H1 (cell line): ENCODE data around the gene GTF2A1L. TPM values are rescaled to one million over a fixed set of nuclear protein-coding genes. Genes with fewer than 3 reads are reported as not detected.
A peak's percentile ranks its signal among the peaks of the same experiment; 100 is the strongest.

ENCODE experiments used
- CTCF ChIA-PET: fragments of 300-600 bp; sonication (Branson Sonifier 250); formaldehyde crosslinking; loops from one replicate; lab custom pipeline; 2021; ENCODE audit not compliant: partially characterized antibody; lab: Charles Lee
- POLR2A ChIA-PET: fragments of 300-600 bp; sonication (Branson Sonifier 250); formaldehyde crosslinking; loops from one replicate; lab custom pipeline; 2021; ENCODE audit warnings: inconsistent platforms; ENCODE audit not compliant: partially characterized antibody; lab: Charles Lee
- DNase-seq, 2 experiments: peaks; one replicate each; pipeline versions ENCODE4 v3.0.0 to v3.0.0-alpha.2; 2010 to 2022; ENCODE audit warnings: low spot score in 2 of 2, low read depth in 1 of 2, mixed read lengths in 1 of 2
- FAIRE-seq: peaks from 2 replicates; lab custom pipeline; 2011; peaks lifted over from hg19 to GRCh38; lab: Jason Lieb, UNC
- H2AFZ ChIP-seq: 2 replicates; pipeline ENCODE4 v1.8.1; 2012; ENCODE audit warnings: low read length, inconsistent platforms
- H2AK5ac ChIP-seq: 2 replicates; pipeline ENCODE4 v1.6.1; 2013; ENCODE audit warnings: low read depth, low read length
- H2BK120ac ChIP-seq: replicated peaks from 2 replicates; pipeline ENCODE3; 2013; ENCODE audit warnings: low read depth, low read length, inconsistent platforms
- H2BK12ac ChIP-seq: 2 replicates; pipeline ENCODE4 v1.6.1; 2013; ENCODE audit warnings: low read depth, low read length
- H2BK15ac ChIP-seq: 2 replicates; pipeline ENCODE4 v1.6.1; 2013; ENCODE audit warnings: low read length
- H2BK20ac ChIP-seq: 2 replicates; pipeline ENCODE4 v1.6.1; 2013; ENCODE audit warnings: low read length
- H2BK5ac ChIP-seq: 2 replicates; pipeline ENCODE4 v1.6.1; 2013; ENCODE audit warnings: low read depth, low read length
- H3K14ac ChIP-seq: 2 replicates; pipeline ENCODE4 v1.6.1; 2013; ENCODE audit warnings: inconsistent platforms; ENCODE audit not compliant: insufficient read length
- H3K18ac ChIP-seq: 2 replicates; pipeline ENCODE4 v1.6.1; 2013; ENCODE audit warnings: low read length; ENCODE audit errors: extremely low read depth
- H3K23ac ChIP-seq: 2 replicates; pipeline ENCODE4 v1.6.1; 2013; ENCODE audit warnings: inconsistent platforms; ENCODE audit not compliant: insufficient read length
- H3K23me2 ChIP-seq: 2 replicates; pipeline ENCODE4 v1.6.1; 2013; ENCODE audit warnings: low read depth, low read length
- H3K27ac ChIP-seq: 2 replicates; pipeline ENCODE4 v1.6.1; 2011; ENCODE audit warnings: low read depth, low read length, inconsistent platforms
- H3K27me3 ChIP-seq, 4 experiments: replicated peaks in 1 of 4; 1 replicate in 1 of 4; 2 replicates in 3 of 4; pipeline versions ENCODE4 v1.6.1 to v1.8.1; 2011 to 2013; ENCODE audit warnings: low read length in 3 of 4, mild to moderate bottlenecking in 3 of 4, inconsistent platforms in 2 of 4, mixed read lengths in 2 of 4, moderate library complexity in 1 of 4; ENCODE audit not compliant: control insufficient read depth in 3 of 4, insufficient read depth in 3 of 4; ENCODE audit errors: extremely low read depth in 1 of 4
- H3K36me3 ChIP-seq, 4 experiments: 2 replicates each; pipeline versions ENCODE4 v1.6.1 to v1.8.1; 2011 to 2013; ENCODE audit warnings: mild to moderate bottlenecking in 4 of 4, low read length in 3 of 4, moderate library complexity in 2 of 4, control low read depth in 1 of 4, inconsistent platforms in 1 of 4; ENCODE audit not compliant: insufficient read depth in 4 of 4, control insufficient read depth in 2 of 4
- H3K4ac ChIP-seq: replicated peaks from 2 replicates; pipeline ENCODE3; 2013; ENCODE audit warnings: low read length, low read depth, mixed read lengths, inconsistent platforms; ENCODE audit not compliant: insufficient read length
- H3K4me1 ChIP-seq, 4 experiments: replicated peaks in 1 of 4; 1 replicate in 1 of 4; 2 replicates in 3 of 4; pipeline versions ENCODE4 v1.6.1 to v1.8.1; 2011 to 2013; ENCODE audit warnings: low read length in 3 of 4, inconsistent platforms in 2 of 4, mixed read lengths in 1 of 4; ENCODE audit not compliant: insufficient read depth in 4 of 4, control insufficient read depth in 3 of 4
- H3K4me2 ChIP-seq, 2 experiments: 2 replicates each; pipeline versions ENCODE4 v1.6.1 to v1.8.1; 2011 to 2013; ENCODE audit warnings: low read depth in 2 of 2, low read length in 2 of 2, control low read depth in 1 of 2, inconsistent platforms in 1 of 2, mild to moderate bottlenecking in 1 of 2; ENCODE audit not compliant: insufficient read depth in 1 of 2
- H3K4me3 ChIP-seq, 4 experiments: fragments of 200-600, 300-600 bp in 1 of 4; sonication (generic), shearing (Covaris generic), sonication (Bioruptor Twin) in 1 of 4; 2 replicates each; pipeline versions ENCODE4 v1.5.1 to v1.8.1; 2011 to 2016; ENCODE audit warnings: low read length in 4 of 4, low read depth in 3 of 4, control low read depth in 2 of 4, inconsistent platforms in 2 of 4, mild to moderate bottlenecking in 2 of 4, mixed read lengths in 1 of 4, moderate library complexity in 1 of 4; ENCODE audit not compliant: insufficient read depth in 2 of 4; ENCODE audit errors: extremely low read depth in 1 of 4
- H3K56ac ChIP-seq: replicated peaks from 2 replicates; pipeline ENCODE3; 2013; ENCODE audit warnings: low read depth, mild to moderate bottlenecking, mixed read lengths, low read length, inconsistent platforms; ENCODE audit not compliant: insufficient read length
- H3K79me1 ChIP-seq: 2 replicates; pipeline ENCODE4 v1.6.1; 2013; ENCODE audit warnings: low read depth, low read length, control low read depth
- H3K79me2 ChIP-seq, 2 experiments: 2 replicates each; pipeline versions ENCODE4 v1.6.1 to v1.8.1; 2012 to 2013; ENCODE audit warnings: low read length in 2 of 2, mild to moderate bottlenecking in 2 of 2, inconsistent platforms in 1 of 2; ENCODE audit not compliant: insufficient read depth in 2 of 2, control insufficient read depth in 1 of 2
- H3K9ac ChIP-seq, 4 experiments: replicated peaks in 1 of 4; 1 replicate in 1 of 4; 2 replicates in 3 of 4; pipeline versions ENCODE4 v1.6.1 to v1.8.1; 2011 to 2013; ENCODE audit warnings: low read depth in 3 of 4, low read length in 3 of 4, control low read depth in 2 of 4, mild to moderate bottlenecking in 2 of 4, moderate library complexity in 2 of 4, inconsistent platforms in 1 of 4; ENCODE audit errors: extremely low read depth in 1 of 4
- H3K9me3 ChIP-seq, 2 experiments: 2 replicates each; pipeline versions ENCODE4 v1.6.1 to v1.8.1; 2012 to 2013; ENCODE audit warnings: mild to moderate bottlenecking in 2 of 2, moderate library complexity in 2 of 2, control low read depth in 1 of 2, inconsistent platforms in 1 of 2, low read depth in 1 of 2, low read length in 1 of 2, mixed read lengths in 1 of 2; ENCODE audit not compliant: insufficient read depth in 2 of 2
- H4K20me1 ChIP-seq, 2 experiments: replicated peaks in 1 of 2; 2 replicates each; pipeline versions ENCODE3 to v1.8.1; 2011 to 2013; ENCODE audit warnings: inconsistent platforms in 2 of 2, low read length in 2 of 2, mild to moderate bottlenecking in 1 of 2; ENCODE audit not compliant: insufficient read depth in 2 of 2, control insufficient read depth in 1 of 2
- H4K5ac ChIP-seq: 2 replicates; pipeline ENCODE4 v1.6.1; 2013; ENCODE audit warnings: low read length, low read depth, mixed read lengths, inconsistent platforms; ENCODE audit not compliant: insufficient read length
- H4K8ac ChIP-seq: 2 replicates; pipeline ENCODE4 v1.8.0; 2013; ENCODE audit warnings: mild to moderate bottlenecking, moderate library complexity, low read length, inconsistent platforms; ENCODE audit not compliant: insufficient read depth; ENCODE audit errors: extremely low read depth
- H4K91ac ChIP-seq: replicated peaks from 2 replicates; pipeline ENCODE3; 2013; ENCODE audit warnings: low read length, mixed read lengths, inconsistent platforms; ENCODE audit not compliant: insufficient read length
- EGR1 ChIP-seq: IDR thresholded peaks from 2 replicates; pipeline ENCODE4 v1.6.1; 2011; ENCODE audit warnings: low read depth, low read length, borderline replicate concordance
- MAX ChIP-seq: IDR thresholded peaks from 2 replicates; pipeline ENCODE4 v1.6.1; 2012; ENCODE audit warnings: inconsistent platforms
- WGBS, 2 experiments: shearing (Covaris generic) in 1 of 2; methylation state at CpG; one replicate each; pipeline versions ENCODE4 v1.1.6 to v1.1.7; 2013 to 2015; ENCODE audit warnings: low lambda C conversion rate in 2 of 2, mixed read lengths in 2 of 2, inconsistent platforms in 1 of 2, low coverage in 1 of 2, missing lambda C conversion rate in 1 of 2; ENCODE audit not compliant: insufficient replicate concordance in 2 of 2, insufficient coverage in 1 of 2, insufficient read length in 1 of 2; ENCODE audit errors: extremely low coverage in 1 of 2, missing lambda C conversion rate in 1 of 2; 5-methylcytosine and 5-hydroxymethylcytosine counted together
- polyA plus RNA-seq, 7 experiments: library from polyadenylated mRNA; depleted of rRNA in 3 of 7; stranded (reverse) in 5 of 7; unstranded in 2 of 7; fragments of >200 nt in 5 of 7; fragments of 200-250 nt in 2 of 7; gene quantifications; 1 replicate in 5 of 7; 2 replicates in 1 of 7; 4 replicates in 1 of 7; pipeline versions ENCODE4 v1.2.1 to v1.2.3, GENCODE V29; 2011 to 2013; ENCODE audit warnings: missing spikeins in 2 of 7, mixed read lengths in 2 of 7
- total RNA-seq: library from RNA; stranded (reverse); fragmentation: NEBNext Ultra II Directional; extraction: Animal tissue kit (Norgen Biotek cat#: 25700); gene quantifications from 2 replicates; pipeline ENCODE4 v1.2.1, GENCODE V29; 2021

Gene GTF2A1L
- total and polyA plus RNA-seq, 2 of the 8 experiments (the other 6 are each of a cell fraction or from before 2014, with no cell fraction given), result 0.18 TPM; not detected in 1

DNA sequence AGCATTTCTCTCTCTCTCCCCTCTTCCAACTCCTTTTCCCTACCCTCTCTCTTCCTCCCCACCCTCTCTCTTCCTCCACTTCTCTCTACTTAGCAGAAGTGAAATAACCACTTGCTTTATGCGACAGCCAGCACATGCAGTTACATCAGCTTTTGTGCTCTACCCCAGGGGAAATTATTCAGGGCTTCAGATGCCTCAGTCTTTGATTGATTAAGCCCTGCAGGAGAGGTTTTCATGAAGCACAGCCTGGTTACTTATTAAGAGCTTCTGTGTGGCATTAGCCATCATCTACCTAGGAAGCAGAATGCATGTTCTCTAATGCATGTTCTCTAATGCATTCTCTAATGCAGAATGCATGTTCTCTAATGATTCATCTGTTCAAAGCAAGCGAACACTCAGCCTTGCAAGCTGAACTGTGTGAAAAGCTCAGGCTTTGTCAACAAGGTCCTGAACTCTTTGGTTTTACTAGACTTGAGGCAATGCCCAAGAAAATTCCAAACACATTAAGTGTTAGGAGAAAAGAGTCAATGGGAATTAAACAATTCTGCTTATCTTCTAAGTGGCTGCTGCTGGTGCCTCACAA lies 81.8 kb downstream of the GTF2A1L start:
- DNase-seq, result no peak
- ChIA-PET CTCF (interaction anchor here (1.5 to 2.1 kb wide), 2 partner anchors 19 to 26 kb away, joined by 4 to 5 read pairs; no protein-coding TSS in a partner anchor), POLR2A (no interaction called here)
- Histone ChIP-seq H3K23ac (no peak overlapping the region), H3K4me3 (no peak overlapping the region), H2BK15ac (no peak overlapping the region), H2AK5ac (no peak overlapping the region), H3K4ac (no peak overlapping the region), H4K8ac (no peak overlapping the region), H3K79me1 (no peaks in the 10 kb centered on the region), H3K4me2 (no peak overlapping the region), H3K14ac (no peak overlapping the region), H2BK12ac (no peak overlapping the region), H3K4me1 (peaks cover 2 to 6% (median 5%) of the 10 kb centered on the region in 4 experiments; a peak in 4 of 7 replicates), H3K18ac (no peak overlapping the region; the same call in 1 of the 2 replicates), H3K9me3 (no peaks in the 10 kb centered on the region), H4K91ac (no peak overlapping the region), H3K27ac (no peak overlapping the region), H3K36me3 (no peaks in the 10 kb centered on the region)
- WGBS, 2 experiments, result 78% methylated on average over 2 of the region's 2 CpGs; no CpG with 5 or more reads in 1 of the 2 experiments
- 0 out of 2 replicates have a peak, but pooled peaks have one; percentile 18 for TF ChIP-seq MAX
- TF ChIP-seq EGR1, result no peak
- TF ChIP-seq, all 59 proteins: peak for 1
- no peak overlapping the region for H2BK20ac ChIP-seq
- H3K9ac ChIP-seq, result no peak overlapping the region
- FAIRE-seq, result no peak
- H2AFZ ChIP-seq, result 0 out of 2 replicates have a peak overlapping the region, but pooled peaks have one; percentile 12
- no peaks in the 10 kb centered on the region for H3K79me2 ChIP-seq
- no peaks in the 10 kb centered on the region; the same call in 1 of the 2 replicates for H3K23me2 ChIP-seq
- H3K56ac ChIP-seq, result no peak overlapping the region
- H4K5ac ChIP-seq, result no peak overlapping the region
- H3K27me3 ChIP-seq, result no peaks in the 10 kb centered on the region
- no peaks in the 10 kb centered on the region for H4K20me1 ChIP-seq
- no peak overlapping the region for H2BK5ac ChIP-seq
- H2BK120ac ChIP-seq, result no peak overlapping the region
